A549 (cell line): ENCODE results near the gene RPRD2. TPM values are rescaled to one million over a fixed set of nuclear protein-coding genes. Genes with fewer than 3 reads are reported as not detected.

Experiments used
- ATAC-seq, 2 experiments: fragments of 200-7000 bp in 1 of 2; fragments of >200 bp in 1 of 2; cut with Nextera tagmentation in 1 of 2; cut with Tn5 transposase in 1 of 2; 3 replicates each; pipeline versions ENCODE4 v1.8.0 to v1.9.1; 2018 to 2020; ENCODE audit warnings: mild to moderate bottlenecking in 1 of 2, moderate library complexity in 1 of 2
- CTCF ChIA-PET: fragments of 300-600 bp; sonication (Branson Sonifier 250); formaldehyde crosslinking; extraction: SDS; loops from one replicate; lab custom pipeline; 2021; ENCODE audit warnings: antibody characterized with exemption, inconsistent platforms; lab: Yijun Ruan, JAX
- POLR2A ChIA-PET: fragments of 350-600 bp; formaldehyde crosslinking; extraction: SDS; loops from one replicate; lab custom pipeline; 2021; ENCODE audit warnings: antibody characterized with exemption, inconsistent platforms; lab: Yijun Ruan, JAX
- DNase-seq, 2 experiments: peaks; one replicate each; pipeline versions ENCODE4 v3.0.0 to v3.0.0-alpha.2; 2011 to 2016; ENCODE audit warnings: low read depth in 1 of 2, low spot score in 1 of 2
- FAIRE-seq: peaks from 2 replicates; lab custom pipeline; 2011; peaks lifted over from hg19 to GRCh38; lab: Jason Lieb, UNC
- H3K27ac ChIP-seq, 2 experiments: fragments of >200 bp; sonication (Bioruptor Twin); formaldehyde crosslinking; 3 replicates each; pipeline ENCODE4 v1.5.1; 2016 to 2017
- H3K4me1 ChIP-seq: fragments of >200 bp; sonication (Bioruptor Twin); formaldehyde crosslinking; 3 replicates; pipeline ENCODE4 v1.6.1; 2016
- H3K4me2 ChIP-seq: fragments of >200 bp; sonication (Bioruptor Twin); formaldehyde crosslinking; 3 replicates; pipeline ENCODE4 v1.6.1; 2016
- H3K4me3 ChIP-seq: fragments of >200 bp; sonication (Bioruptor Twin); formaldehyde crosslinking; 3 replicates; pipeline ENCODE4 v1.5.1; 2016
- H3K9me3 ChIP-seq: fragments of >200 bp; sonication (Bioruptor Twin); formaldehyde crosslinking; 3 replicates; pipeline ENCODE4 v1.6.1; 2016
- CHD2 ChIP-seq: fragments of 150-350 bp; IDR thresholded peaks from 2 replicates; pipeline ENCODE4 v1.6.1; 2014; ENCODE audit warnings: low read length; ENCODE audit not compliant: partially characterized antibody
- CHD4 ChIP-seq: fragments of 200-600 bp; sonication (generic); IDR thresholded peaks from 2 replicates; pipeline ENCODE4 v1.6.1; 2016; ENCODE audit warnings: antibody characterized with exemption, mild to moderate bottlenecking, borderline replicate concordance
- CTCF ChIP-seq: fragments of >200 bp; sonication (Bioruptor Twin); formaldehyde crosslinking; IDR thresholded peaks from 3 replicates; pipeline ENCODE4 v1.5.1; 2016
- EHMT2 ChIP-seq: fragments of 200-600 bp; sonication (generic); IDR thresholded peaks from 2 replicates; pipeline ENCODE4 v1.6.1; 2016; ENCODE audit warnings: antibody characterized with exemption, low read depth, mild to moderate bottlenecking, moderate library complexity
- ELK1 ChIP-seq: fragments of 150-350 bp; IDR thresholded peaks from 2 replicates; pipeline ENCODE4 v1.6.1; 2014; ENCODE audit warnings: low read depth, mild to moderate bottlenecking, low read length
- FOSL2 ChIP-seq, 2 experiments: fragments of 450-650 bp in 1 of 2; fragments of >200 bp in 1 of 2; sonication (Bioruptor Twin) in 1 of 2; formaldehyde crosslinking; IDR thresholded peaks; 2 replicates each; pipeline versions ENCODE4 v1.5.0 to v1.6.1; 2016 to 2020; ENCODE audit warnings: mild to moderate bottlenecking in 1 of 2, moderate library complexity in 1 of 2
- GATA3 ChIP-seq: IDR thresholded peaks from 2 replicates; pipeline ENCODE4 v1.6.1; 2012; ENCODE audit warnings: borderline replicate concordance
- HDAC2 ChIP-seq: fragments of 200-600 bp; sonication (generic); IDR thresholded peaks from 2 replicates; pipeline ENCODE4 v1.6.1; 2016
- HMGXB4 ChIP-seq: fragments of 250-450 bp; sonication (Bioruptor Pico); IDR thresholded peaks from 2 replicates; pipeline ENCODE4 v1.5.0; 2021; ENCODE audit warnings: mild to moderate bottlenecking, moderate library complexity, borderline replicate concordance
- HOXA7 ChIP-seq: fragments of 250-450 bp; sonication (Bioruptor Pico); IDR thresholded peaks from 2 replicates; pipeline ENCODE4 v1.5.0; 2020; ENCODE audit warnings: mild to moderate bottlenecking, moderate library complexity
- HOXB13 ChIP-seq: fragments of 250-450 bp; sonication (Bioruptor Pico); IDR thresholded peaks from 2 replicates; pipeline ENCODE4 v1.5.0; 2020; ENCODE audit warnings: low read depth, mild to moderate bottlenecking, moderate library complexity
- JUN ChIP-seq, 2 experiments: fragments of >200 bp; sonication (Bioruptor Twin); formaldehyde crosslinking; IDR thresholded peaks; 2 replicates in 1 of 2; 3 replicates in 1 of 2; pipeline ENCODE4 v1.6.1; 2016 to 2017
- JUNB ChIP-seq: fragments of >200 bp; sonication (Bioruptor Twin); formaldehyde crosslinking; IDR thresholded peaks from 2 replicates; pipeline ENCODE4 v1.6.1; 2016
- KDM1A ChIP-seq: fragments of 200-600 bp; sonication (generic); IDR thresholded peaks from 2 replicates; pipeline ENCODE4 v1.6.1; 2016; ENCODE audit warnings: low read depth, mild to moderate bottlenecking
- PBX3 ChIP-seq: IDR thresholded peaks from 2 replicates; pipeline ENCODE4 v1.6.1; 2012
- POLR2AphosphoS2 ChIP-seq: conservative IDR thresholded peaks from 2 replicates; pipeline ENCODE4 v1.6.1; 2012; ENCODE audit warnings: low read length, improper control_type of control experiment, inconsistent platforms
- RNF2 ChIP-seq: fragments of 200-600 bp; sonication (generic); IDR thresholded peaks from 2 replicates; pipeline ENCODE4 v1.6.1; 2016; ENCODE audit warnings: low read depth, mild to moderate bottlenecking, antibody characterized with exemption, moderate library complexity, borderline replicate concordance
- USF2 ChIP-seq: fragments of 450-650 bp; IDR thresholded peaks from 2 replicates; pipeline ENCODE4 v1.6.1; 2014; ENCODE audit warnings: antibody characterized with exemption
- ZNF302 ChIP-seq: fragments of 250-450 bp; sonication (Bioruptor Pico); IDR thresholded peaks from 2 replicates; pipeline ENCODE4 v1.9.0; 2021; ENCODE audit warnings: inconsistent platforms, mild to moderate bottlenecking, moderate library complexity
- WGBS: methylation state at CpG from one replicate; pipeline ENCODE4 v1.1.6; 2017; ENCODE audit errors: missing lambda C conversion rate; 5-methylcytosine and 5-hydroxymethylcytosine counted together
- polyA plus RNA-seq, 4 experiments: library from polyadenylated mRNA; depleted of rRNA in 3 of 4; stranded (reverse); fragments of >200 nt; fragmentation: RNase III in 1 of 4; extraction: RNeasy Plus Mini Kit Qiagen cat#74134 plus additional on column Dnase treatment in 1 of 4; gene quantifications; 2 replicates in 3 of 4; 3 replicates in 1 of 4; pipeline ENCODE4 v1.2.3, GENCODE V29; 2011 to 2017

Gene RPRD2
- polyA plus RNA-seq, 2 of the 4 experiments (the other 2 are of a cell fraction), result 10.3 to 20.8 TPM

GRCh38 chr1:150498342-150498741, 134.4 kb downstream of the RPRD2 start:
- H3K4me2 ChIP-seq, result no peak overlapping the region
- no peak for TF ChIP-seq CHD4
- TF ChIP-seq, all 56 proteins: peak for 0
- H3K4me3 ChIP-seq, result no peak overlapping the region
- ChIA-PET POLR2A (no interaction called here), CTCF (interaction anchor here (2.0 kb wide), 1 partner anchor 35 kb away, joined by 6 read pairs; no protein-coding TSS in a partner anchor)
- FAIRE-seq, result no peak
- ATAC-seq, result no peak
- H3K9me3 ChIP-seq, result no peaks in the 10 kb centered on the region
- DNase-seq, result no peak
- no peaks in the 10 kb centered on the region for H3K4me1 ChIP-seq
- WGBS, result 95% methylated on average over 10 of the region's 10 CpGs
- H3K27ac ChIP-seq, result no peak overlapping the region

GRCh38 chr1:150505431-150505830, 141.5 kb downstream of the RPRD2 start:
- no peak for FAIRE-seq
- Histone ChIP-seq H3K4me2 (no peak overlapping the region), H3K27ac (no peak overlapping the region), H3K9me3 (no peaks in the 10 kb centered on the region), H3K4me3 (no peak overlapping the region), H3K4me1 (peaks cover 7% of the 10 kb centered on the region)
- POLR2A ChIA-PET, result interaction anchor here (1.4 kb wide), 1 partner anchor 10 kb away, joined by 4 read pairs; the partner anchor contains the start of gene FALEC
- no peak for TF ChIP-seq EHMT2
- no peak for TF ChIP-seq HOXA7 (CRISPR knock-in tag)
- no peak for TF ChIP-seq USF2
- no peak for TF ChIP-seq HDAC2
- TF ChIP-seq KDM1A, result no peak
- TF ChIP-seq PBX3, result no peak
- no peak for TF ChIP-seq HMGXB4 (CRISPR knock-in tag)
- no peak for TF ChIP-seq CTCF
- no peak for TF ChIP-seq JUNB
- no peak for TF ChIP-seq FOSL2 (IDR thresholded peaks at IDR 0.05)
- TF ChIP-seq FOSL2 (CRISPR knock-in tag; IDR thresholded peaks at IDR 0.05), result no peak
- TF ChIP-seq RNF2, result no peak
- TF ChIP-seq ZNF302, result no peak
- no peak for TF ChIP-seq JUN (IDR thresholded peaks at IDR 0.05)
- TF ChIP-seq POLR2AphosphoS2, result no peak
- no peak for TF ChIP-seq ELK1
- no peak for TF ChIP-seq GATA3
- no peak for TF ChIP-seq CHD2
- TF ChIP-seq HOXB13 (CRISPR knock-in tag), result no peak
- no peak for ATAC-seq
- CTCF ChIA-PET, result interaction anchor here (1.3 to 2.6 kb wide), 4 partner anchors 8 to 36 kb away, joined by 3 to 16 read pairs (median 8); partner anchors contain the start of gene FALEC
- WGBS, result 85% methylated on average over 6 of the region's 6 CpGs
- no peak for DNase-seq
